ENCODE measurements around the gene RNF144A. TPM values are rescaled to one million over a fixed set of nuclear protein-coding genes. Genes with fewer than 3 reads are reported as not detected.

RNF144A gene
- total RNA-seq, 1 experiment from 2014 or later = 10.6 TPM

DNA sequence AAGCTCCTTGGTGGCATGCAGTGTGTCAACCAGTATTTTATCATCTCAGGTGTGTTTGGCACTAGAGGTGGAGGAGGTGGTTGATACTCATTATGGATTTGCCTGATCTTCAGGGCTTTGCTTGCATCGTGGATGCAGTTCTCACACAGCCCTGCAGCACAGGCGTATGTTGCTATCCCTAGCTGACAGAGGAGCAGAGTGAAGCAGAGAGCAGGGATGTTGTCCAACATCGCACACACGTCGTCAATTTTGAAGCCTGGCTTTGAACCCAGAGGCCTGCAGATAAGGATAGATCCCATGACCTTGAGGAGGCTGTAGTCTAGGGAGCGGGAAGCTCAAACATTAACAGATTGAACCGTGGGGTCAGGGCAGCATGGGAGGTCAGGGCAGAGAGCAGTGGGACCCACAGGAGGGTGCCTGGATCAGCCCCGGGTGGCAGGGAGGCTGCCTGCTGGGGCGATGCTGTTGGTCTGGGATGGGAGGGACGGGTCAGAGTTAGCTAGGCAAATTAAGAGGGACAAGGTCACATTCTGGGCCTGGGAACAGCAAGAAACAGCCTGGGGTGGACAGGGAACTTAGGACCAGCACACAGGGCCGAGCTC, 4.2 kb downstream of the RNF144A start:
- Histone ChIP-seq H3K27me3 (ENCODE audit: insufficient read depth, low read length) (no peaks in the 10 kb centered on the region), H2BK120ac (ENCODE audit: low read depth, low read length, poor library complexity, severe bottlenecking) (no peak overlapping the region), H2BK15ac (ENCODE audit: low read depth, low read length) (no peak overlapping the region), H2AFZ (ENCODE audit: low read length) (no peak overlapping the region), H4K8ac (replicated peaks; ENCODE audit: insufficient read length, low read depth, low read length) (no peak overlapping the region), H3K56ac (ENCODE audit: insufficient read length, low read depth, low read length) (no peak overlapping the region), H3K4me1 (ENCODE audit: insufficient read depth, low read length) (no peaks in the 10 kb centered on the region), H3K27ac (ENCODE audit: insufficient read length, low read depth, low read length) (no peak overlapping the region), H2BK20ac (ENCODE audit: low read depth, low read length, poor library complexity, severe bottlenecking) (no peak overlapping the region), H4K5ac (ENCODE audit: insufficient read length, low read depth, low read length) (no peak overlapping the region), H2AK5ac (ENCODE audit: insufficient read length, low read length) (no peak overlapping the region), H3K9me3 (ENCODE audit: control insufficient read depth, low read depth, low read length) (no peaks in the 10 kb centered on the region), H3K23ac (ENCODE audit: insufficient read length, low read depth, low read length) (no peak overlapping the region), H4K91ac (ENCODE audit: insufficient read length, low read depth, low read length) (no peak overlapping the region), H3K79me2 (ENCODE audit: insufficient read depth, low read length) (no peaks in the 10 kb centered on the region), H3K23me2 (ENCODE audit: insufficient read length, low read depth, low read length, poor library complexity, severe bottlenecking) (peaks cover 10% of the 10 kb centered on the region), H3K4me2 (ENCODE audit: insufficient read depth, insufficient read length, low read length) (no peak overlapping the region), H4K20me1 (ENCODE audit: control insufficient read depth, insufficient read depth, insufficient read length) (no peaks in the 10 kb centered on the region), H2BK5ac (ENCODE audit: insufficient read length, low read length) (no peak overlapping the region), H3K9ac (ENCODE audit: extremely low read depth, insufficient read length, low read length) (no peak overlapping the region), H3K4ac (ENCODE audit: low read depth, low read length) (no peak overlapping the region), H3K14ac (ENCODE audit: insufficient read depth, low read length) (no peak overlapping the region), H3K79me1 (ENCODE audit: insufficient read depth, low read depth, low read length, poor library complexity, severe bottlenecking) (no peaks in the 10 kb centered on the region), H2BK12ac (ENCODE audit: insufficient read length, low read depth, low read length) (no peak overlapping the region), H3K18ac (ENCODE audit: insufficient read length, low read depth, low read length) (no peak overlapping the region), H3T11ph (ENCODE audit: low read length) (no peak overlapping the region)
- Mint-ChIP-seq H3K9me3 (no peaks in the 10 kb centered on the region), H3K27ac (peak overlapping the region in 1 of 3 experiments; percentile 67; a peak in 3 of 7 replicates), H3K36me3 (ENCODE audit: insufficient read depth in 1 of 3, low read depth in 3 of 3) (peaks cover 0 to 6% (median 3%) of the 10 kb centered on the region in 3 experiments; a peak in 5 of 7 replicates), H3K4me3 (no peak overlapping the region), H3K4me1 (peaks cover 15 to 26% of the 10 kb centered on the region in 2 experiments), H3K27me3 (ENCODE audit: low read depth) (peaks cover 15% of the 10 kb centered on the region)
- no peak for DNase-seq
- WGBS (ENCODE audit: extremely low coverage, insufficient read length, low lambda C conversion rate) = no CpG with 5 or more reads among the region's 11 CpGs
- no peak for TF ChIP-seq CTCF (conservative IDR thresholded peaks at IDR 0.05)

Measured in H9 (cell line).